ENCODE data around the gene AAR2.

The AAR2 gene

GRCh38 chr20:36235892-36236785, at the start of gene AAR2:
Gene AAR2 (plus strand): TSS chr20:36236478. CDS start chr20:36239869, 3,391 bp downstream.
- DNase-seq (ENCODE audit: low spot score), result peak; percentile 81

GRCh38 chr20:36193977-36194712, 42.1 kb upstream of the AAR2 start:
- DNase-seq (ENCODE audit: low spot score), result no peak

- DNase-seq (ENCODE audit: low spot score), result no peak
Measured at GRCh38 chr20:36196676-36197075, 39.6 kb upstream of the AAR2 start.

GRCh38 chr20:36197271-36197670, 39.0 kb upstream of the AAR2 start:
- DNase-seq (ENCODE audit: low spot score), result peak; percentile 84

GRCh38 chr20:36199345-36200257, 36.7 kb upstream of the AAR2 start:
- peak; percentile 79 for DNase-seq (ENCODE audit: low spot score)

GRCh38 chr20:36200451-36200850, 35.8 kb upstream of the AAR2 start:
- DNase-seq (ENCODE audit: low spot score), result no peak

- DNase-seq (ENCODE audit: low spot score), result no peak
Measured at GRCh38 chr20:36201198-36201597, 35.1 kb upstream of the AAR2 start.

GRCh38 chr20:36202891-36203338, 33.4 kb upstream of the AAR2 start:
- peak; percentile 48 for DNase-seq (ENCODE audit: low spot score)

GRCh38 chr20:36203861-36204260, 32.4 kb upstream of the AAR2 start:
- DNase-seq (ENCODE audit: low spot score), result peak; percentile 5

GRCh38 chr20:36205026-36205425, 31.3 kb upstream of the AAR2 start:
- DNase-seq (ENCODE audit: low spot score), result no peak

- DNase-seq (ENCODE audit: low spot score), result no peak
Measured at GRCh38 chr20:36206068-36206467, 30.2 kb upstream of the AAR2 start.

- DNase-seq (ENCODE audit: low spot score), result no peak
Measured at GRCh38 chr20:36206641-36207040, 29.6 kb upstream of the AAR2 start.

GRCh38 chr20:36207602-36208001, 28.7 kb upstream of the AAR2 start:
- DNase-seq (ENCODE audit: low spot score), result no peak

- no peak for DNase-seq (ENCODE audit: low spot score)
Measured at GRCh38 chr20:36208257-36208656, 28.0 kb upstream of the AAR2 start.

- peak; percentile 40 for DNase-seq (ENCODE audit: low spot score)
Measured at GRCh38 chr20:36210436-36211021, 25.7 kb upstream of the AAR2 start.

GRCh38 chr20:36213362-36213761, 22.9 kb upstream of the AAR2 start:
- no peak for DNase-seq (ENCODE audit: low spot score)

- DNase-seq (ENCODE audit: low spot score), result peak; percentile 22
Measured at GRCh38 chr20:36214684-36215256, 21.5 kb upstream of the AAR2 start.

- no peak for DNase-seq (ENCODE audit: low spot score)
Measured at GRCh38 chr20:36215778-36216177, 20.5 kb upstream of the AAR2 start.

GRCh38 chr20:36216314-36217025, 19.8 kb upstream of the AAR2 start:
- no peak for DNase-seq (ENCODE audit: low spot score)

- no peak for DNase-seq (ENCODE audit: low spot score)
Measured at GRCh38 chr20:36217226-36217625, 19.1 kb upstream of the AAR2 start.
